HepG2 (cell line): ENCODE measurements around the gene RPS17.

Experiments used
- ATF3 ChIP-seq: sonication (generic); formaldehyde crosslinking; IDR thresholded peaks from 2 replicates; pipeline ENCODE4 v1.4.0; 2020; ENCODE audit warnings: missing genetic modification reagents
- ZNF251 ChIP-seq: sonication (generic); formaldehyde crosslinking; IDR thresholded peaks from 2 replicates; pipeline ENCODE4 v1.9.0; 2021; ENCODE audit warnings: mild to moderate bottlenecking, missing genetic modification reagents
- ZNF546 ChIP-seq: sonication (generic); formaldehyde crosslinking; conservative IDR thresholded peaks from 2 replicates; pipeline ENCODE4 v1.8.1; 2023; ENCODE audit warnings: mild to moderate bottlenecking, missing genetic modification reagents
- ZNF646 ChIP-seq: sonication (generic); formaldehyde crosslinking; IDR thresholded peaks from 2 replicates; pipeline ENCODE4 v1.9.0; 2021; ENCODE audit warnings: mild to moderate bottlenecking, missing genetic modification reagents
- TF ChIP-seq, protein P1 (sequence below), 2 experiments: sonication (generic) in 1 of 2; formaldehyde crosslinking in 1 of 2; IDR thresholded peaks; 2 replicates each; pipeline versions ENCODE4 v1.4.0 to v1.6.1; 2016 to 2020; ENCODE audit warnings: borderline replicate concordance in 1 of 2, low read depth in 1 of 2, mild to moderate bottlenecking in 1 of 2, missing genetic modification reagents in 1 of 2
- TF ChIP-seq, protein P2 (sequence below): sonication (generic); formaldehyde crosslinking; IDR thresholded peaks from 2 replicates; pipeline ENCODE4 v1.5.0; 2020; ENCODE audit warnings: mild to moderate bottlenecking, missing genetic modification reagents, moderate library complexity
- TF ChIP-seq, protein P3 (sequence below), 2 experiments: sonication (generic) in 1 of 2; formaldehyde crosslinking in 1 of 2; IDR thresholded peaks; 2 replicates each; pipeline versions ENCODE4 v1.5.1 to v1.6.1; 2011 to 2020; ENCODE audit warnings: borderline replicate concordance in 1 of 2, low read depth in 1 of 2, low read length in 1 of 2, mild to moderate bottlenecking in 1 of 2, missing genetic modification reagents in 1 of 2, moderate library complexity in 1 of 2
- TF ChIP-seq, protein P4 (sequence below): sonication (generic); formaldehyde crosslinking; IDR thresholded peaks from 2 replicates; pipeline ENCODE4 v1.5.1; 2020; ENCODE audit warnings: mild to moderate bottlenecking, missing genetic modification reagents, moderate library complexity

GRCh38 chr15:82538961-82539690, 1.1 kb downstream of the RPS17 start:
- TF ChIP-seq, protein P1, sequence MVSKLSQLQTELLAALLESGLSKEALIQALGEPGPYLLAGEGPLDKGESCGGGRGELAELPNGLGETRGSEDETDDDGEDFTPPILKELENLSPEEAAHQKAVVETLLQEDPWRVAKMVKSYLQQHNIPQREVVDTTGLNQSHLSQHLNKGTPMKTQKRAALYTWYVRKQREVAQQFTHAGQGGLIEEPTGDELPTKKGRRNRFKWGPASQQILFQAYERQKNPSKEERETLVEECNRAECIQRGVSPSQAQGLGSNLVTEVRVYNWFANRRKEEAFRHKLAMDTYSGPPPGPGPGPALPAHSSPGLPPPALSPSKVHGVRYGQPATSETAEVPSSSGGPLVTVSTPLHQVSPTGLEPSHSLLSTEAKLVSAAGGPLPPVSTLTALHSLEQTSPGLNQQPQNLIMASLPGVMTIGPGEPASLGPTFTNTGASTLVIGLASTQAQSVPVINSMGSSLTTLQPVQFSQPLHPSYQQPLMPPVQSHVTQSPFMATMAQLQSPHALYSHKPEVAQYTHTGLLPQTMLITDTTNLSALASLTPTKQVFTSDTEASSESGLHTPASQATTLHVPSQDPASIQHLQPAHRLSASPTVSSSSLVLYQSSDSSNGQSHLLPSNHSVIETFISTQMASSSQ (IDR thresholded peaks at IDR 0.05; ENCODE audit: low read depth), result no peak
- TF ChIP-seq, protein P1 (CRISPR knock-in tag; IDR thresholded peaks at IDR 0.05; ENCODE audit: borderline replicate concordance), result no peak
- TF ChIP-seq, protein P2, sequence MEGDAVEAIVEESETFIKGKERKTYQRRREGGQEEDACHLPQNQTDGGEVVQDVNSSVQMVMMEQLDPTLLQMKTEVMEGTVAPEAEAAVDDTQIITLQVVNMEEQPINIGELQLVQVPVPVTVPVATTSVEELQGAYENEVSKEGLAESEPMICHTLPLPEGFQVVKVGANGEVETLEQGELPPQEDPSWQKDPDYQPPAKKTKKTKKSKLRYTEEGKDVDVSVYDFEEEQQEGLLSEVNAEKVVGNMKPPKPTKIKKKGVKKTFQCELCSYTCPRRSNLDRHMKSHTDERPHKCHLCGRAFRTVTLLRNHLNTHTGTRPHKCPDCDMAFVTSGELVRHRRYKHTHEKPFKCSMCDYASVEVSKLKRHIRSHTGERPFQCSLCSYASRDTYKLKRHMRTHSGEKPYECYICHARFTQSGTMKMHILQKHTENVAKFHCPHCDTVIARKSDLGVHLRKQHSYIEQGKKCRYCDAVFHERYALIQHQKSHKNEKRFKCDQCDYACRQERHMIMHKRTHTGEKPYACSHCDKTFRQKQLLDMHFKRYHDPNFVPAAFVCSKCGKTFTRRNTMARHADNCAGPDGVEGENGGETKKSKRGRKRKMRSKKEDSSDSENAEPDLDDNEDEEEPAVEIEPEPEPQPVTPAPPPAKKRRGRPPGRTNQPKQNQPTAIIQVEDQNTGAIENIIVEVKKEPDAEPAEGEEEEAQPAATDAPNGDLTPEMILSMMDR (CRISPR knock-in tag), result no peak
- TF ChIP-seq ATF3 (CRISPR knock-in tag), result no peak
- TF ChIP-seq, protein P3, sequence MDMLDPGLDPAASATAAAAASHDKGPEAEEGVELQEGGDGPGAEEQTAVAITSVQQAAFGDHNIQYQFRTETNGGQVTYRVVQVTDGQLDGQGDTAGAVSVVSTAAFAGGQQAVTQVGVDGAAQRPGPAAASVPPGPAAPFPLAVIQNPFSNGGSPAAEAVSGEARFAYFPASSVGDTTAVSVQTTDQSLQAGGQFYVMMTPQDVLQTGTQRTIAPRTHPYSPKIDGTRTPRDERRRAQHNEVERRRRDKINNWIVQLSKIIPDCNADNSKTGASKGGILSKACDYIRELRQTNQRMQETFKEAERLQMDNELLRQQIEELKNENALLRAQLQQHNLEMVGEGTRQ (IDR thresholded peaks at IDR 0.05; ENCODE audit: low read depth, low read length), result no peak
- TF ChIP-seq, protein P3 (CRISPR knock-in tag; IDR thresholded peaks at IDR 0.05; ENCODE audit: borderline replicate concordance), result no peak
- TF ChIP-seq ZNF546, result no peak
- TF ChIP-seq ZNF646 (CRISPR knock-in tag), result no peak
- TF ChIP-seq ZNF251, result no peak
- TF ChIP-seq, protein P4, sequence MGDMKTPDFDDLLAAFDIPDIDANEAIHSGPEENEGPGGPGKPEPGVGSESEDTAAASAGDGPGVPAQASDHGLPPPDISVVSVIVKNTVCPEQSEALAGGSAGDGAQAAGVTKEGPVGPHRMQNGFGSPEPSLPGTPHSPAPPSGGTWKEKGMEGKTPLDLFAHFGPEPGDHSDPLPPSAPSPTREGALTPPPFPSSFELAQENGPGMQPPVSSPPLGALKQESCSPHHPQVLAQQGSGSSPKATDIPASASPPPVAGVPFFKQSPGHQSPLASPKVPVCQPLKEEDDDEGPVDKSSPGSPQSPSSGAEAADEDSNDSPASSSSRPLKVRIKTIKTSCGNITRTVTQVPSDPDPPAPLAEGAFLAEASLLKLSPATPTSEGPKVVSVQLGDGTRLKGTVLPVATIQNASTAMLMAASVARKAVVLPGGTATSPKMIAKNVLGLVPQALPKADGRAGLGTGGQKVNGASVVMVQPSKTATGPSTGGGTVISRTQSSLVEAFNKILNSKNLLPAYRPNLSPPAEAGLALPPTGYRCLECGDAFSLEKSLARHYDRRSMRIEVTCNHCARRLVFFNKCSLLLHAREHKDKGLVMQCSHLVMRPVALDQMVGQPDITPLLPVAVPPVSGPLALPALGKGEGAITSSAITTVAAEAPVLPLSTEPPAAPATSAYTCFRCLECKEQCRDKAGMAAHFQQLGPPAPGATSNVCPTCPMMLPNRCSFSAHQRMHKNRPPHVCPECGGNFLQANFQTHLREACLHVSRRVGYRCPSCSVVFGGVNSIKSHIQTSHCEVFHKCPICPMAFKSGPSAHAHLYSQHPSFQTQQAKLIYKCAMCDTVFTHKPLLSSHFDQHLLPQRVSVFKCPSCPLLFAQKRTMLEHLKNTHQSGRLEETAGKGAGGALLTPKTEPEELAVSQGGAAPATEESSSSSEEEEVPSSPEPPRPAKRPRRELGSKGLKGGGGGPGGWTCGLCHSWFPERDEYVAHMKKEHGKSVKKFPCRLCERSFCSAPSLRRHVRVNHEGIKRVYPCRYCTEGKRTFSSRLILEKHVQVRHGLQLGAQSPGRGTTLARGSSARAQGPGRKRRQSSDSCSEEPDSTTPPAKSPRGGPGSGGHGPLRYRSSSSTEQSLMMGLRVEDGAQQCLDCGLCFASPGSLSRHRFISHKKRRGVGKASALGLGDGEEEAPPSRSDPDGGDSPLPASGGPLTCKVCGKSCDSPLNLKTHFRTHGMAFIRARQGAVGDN (CRISPR knock-in tag), result no peak
